ENCODE data around the gene BACH2.

DNA sequence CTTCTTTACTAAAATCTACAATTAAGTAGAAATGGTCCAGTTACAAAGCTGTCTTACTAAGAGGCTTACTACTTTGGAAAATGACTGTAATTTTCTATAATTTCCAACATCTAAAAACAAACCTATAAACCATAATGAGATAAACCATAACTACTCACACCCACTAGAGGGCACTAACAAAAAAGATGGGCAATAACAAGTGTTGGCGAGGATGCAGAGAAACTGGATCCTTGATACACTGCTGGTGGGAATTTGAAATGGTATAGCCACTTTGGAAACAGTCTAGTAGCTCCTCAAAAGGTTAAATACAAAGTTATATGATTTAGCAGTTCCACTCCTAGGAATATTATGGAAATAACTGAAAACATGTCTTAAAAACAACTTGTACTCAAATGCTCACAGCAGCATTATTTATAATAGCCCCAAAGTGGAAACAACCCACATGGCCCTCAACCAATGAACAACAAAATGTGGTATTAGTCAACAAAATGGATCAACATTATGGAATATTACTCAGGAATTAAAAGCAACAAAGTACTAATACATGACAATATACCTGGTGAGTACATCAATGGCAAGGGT lies 351.7 kb downstream of the BACH2 start:
- TF ChIP-seq, protein P1, sequence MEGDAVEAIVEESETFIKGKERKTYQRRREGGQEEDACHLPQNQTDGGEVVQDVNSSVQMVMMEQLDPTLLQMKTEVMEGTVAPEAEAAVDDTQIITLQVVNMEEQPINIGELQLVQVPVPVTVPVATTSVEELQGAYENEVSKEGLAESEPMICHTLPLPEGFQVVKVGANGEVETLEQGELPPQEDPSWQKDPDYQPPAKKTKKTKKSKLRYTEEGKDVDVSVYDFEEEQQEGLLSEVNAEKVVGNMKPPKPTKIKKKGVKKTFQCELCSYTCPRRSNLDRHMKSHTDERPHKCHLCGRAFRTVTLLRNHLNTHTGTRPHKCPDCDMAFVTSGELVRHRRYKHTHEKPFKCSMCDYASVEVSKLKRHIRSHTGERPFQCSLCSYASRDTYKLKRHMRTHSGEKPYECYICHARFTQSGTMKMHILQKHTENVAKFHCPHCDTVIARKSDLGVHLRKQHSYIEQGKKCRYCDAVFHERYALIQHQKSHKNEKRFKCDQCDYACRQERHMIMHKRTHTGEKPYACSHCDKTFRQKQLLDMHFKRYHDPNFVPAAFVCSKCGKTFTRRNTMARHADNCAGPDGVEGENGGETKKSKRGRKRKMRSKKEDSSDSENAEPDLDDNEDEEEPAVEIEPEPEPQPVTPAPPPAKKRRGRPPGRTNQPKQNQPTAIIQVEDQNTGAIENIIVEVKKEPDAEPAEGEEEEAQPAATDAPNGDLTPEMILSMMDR (optimal IDR thresholded peaks at IDR 0.05 in 1 of 3, IDR thresholded peaks at IDR 0.05 in 1 of 3, conservative IDR thresholded peaks at IDR 0.05 in 1 of 3; ENCODE audit: extremely low read depth in 1 of 3, insufficient read depth in 2 of 3, low read length in 3 of 3), result peak; percentile 34 to 38 (median 35)
- no peak for TF ChIP-seq EZH2 (IDR thresholded peaks at IDR 0.05; ENCODE audit: low read length)

All from keratinocyte (primary cell).